LNCaP clone FGC (cell line): ENCODE data around the gene HSPA9.

ENCODE experiments used
- DNase-seq: peaks from one replicate; pipeline ENCODE4 v3.0.0-alpha.2; 2011; ENCODE audit warnings: low read depth
- H3K4me3 ChIP-seq: 2 replicates; pipeline ENCODE4 v1.5.1; 2011; ENCODE audit warnings: mild to moderate bottlenecking, low read depth, low read length, control low read depth
- TF ChIP-seq, protein P1 (sequence below): IDR thresholded peaks from 2 replicates; pipeline ENCODE4 v1.5.1; 2012; ENCODE audit warnings: mild to moderate bottlenecking; ENCODE audit not compliant: control insufficient read depth, insufficient read depth; ENCODE audit errors: extremely low read depth

The HSPA9 gene

DNA sequence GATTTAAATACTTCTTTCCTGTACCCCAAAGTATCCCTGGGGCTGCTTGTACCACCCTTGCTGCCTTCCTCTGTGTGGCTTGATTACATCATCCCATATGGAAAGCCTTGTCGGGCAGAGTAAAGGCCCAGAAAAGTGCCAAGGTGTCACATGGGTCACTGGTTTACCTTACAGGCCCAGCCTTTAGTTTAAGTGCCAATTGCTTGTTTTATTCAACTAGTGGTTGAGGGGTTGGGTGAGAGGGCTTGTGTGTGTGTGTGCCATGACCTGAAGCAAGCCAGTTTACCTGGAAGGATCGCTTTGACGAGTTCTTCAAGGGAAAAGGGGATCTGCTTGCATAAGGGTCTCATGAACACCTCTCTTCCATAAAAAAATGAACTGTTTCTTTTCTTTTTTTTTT, 7.8 kb upstream of the HSPA9 start:
- no peak for DNase-seq
- TF ChIP-seq, protein P1, sequence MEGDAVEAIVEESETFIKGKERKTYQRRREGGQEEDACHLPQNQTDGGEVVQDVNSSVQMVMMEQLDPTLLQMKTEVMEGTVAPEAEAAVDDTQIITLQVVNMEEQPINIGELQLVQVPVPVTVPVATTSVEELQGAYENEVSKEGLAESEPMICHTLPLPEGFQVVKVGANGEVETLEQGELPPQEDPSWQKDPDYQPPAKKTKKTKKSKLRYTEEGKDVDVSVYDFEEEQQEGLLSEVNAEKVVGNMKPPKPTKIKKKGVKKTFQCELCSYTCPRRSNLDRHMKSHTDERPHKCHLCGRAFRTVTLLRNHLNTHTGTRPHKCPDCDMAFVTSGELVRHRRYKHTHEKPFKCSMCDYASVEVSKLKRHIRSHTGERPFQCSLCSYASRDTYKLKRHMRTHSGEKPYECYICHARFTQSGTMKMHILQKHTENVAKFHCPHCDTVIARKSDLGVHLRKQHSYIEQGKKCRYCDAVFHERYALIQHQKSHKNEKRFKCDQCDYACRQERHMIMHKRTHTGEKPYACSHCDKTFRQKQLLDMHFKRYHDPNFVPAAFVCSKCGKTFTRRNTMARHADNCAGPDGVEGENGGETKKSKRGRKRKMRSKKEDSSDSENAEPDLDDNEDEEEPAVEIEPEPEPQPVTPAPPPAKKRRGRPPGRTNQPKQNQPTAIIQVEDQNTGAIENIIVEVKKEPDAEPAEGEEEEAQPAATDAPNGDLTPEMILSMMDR, result no peak
- H3K4me3 ChIP-seq, result no peak overlapping the region

DNA sequence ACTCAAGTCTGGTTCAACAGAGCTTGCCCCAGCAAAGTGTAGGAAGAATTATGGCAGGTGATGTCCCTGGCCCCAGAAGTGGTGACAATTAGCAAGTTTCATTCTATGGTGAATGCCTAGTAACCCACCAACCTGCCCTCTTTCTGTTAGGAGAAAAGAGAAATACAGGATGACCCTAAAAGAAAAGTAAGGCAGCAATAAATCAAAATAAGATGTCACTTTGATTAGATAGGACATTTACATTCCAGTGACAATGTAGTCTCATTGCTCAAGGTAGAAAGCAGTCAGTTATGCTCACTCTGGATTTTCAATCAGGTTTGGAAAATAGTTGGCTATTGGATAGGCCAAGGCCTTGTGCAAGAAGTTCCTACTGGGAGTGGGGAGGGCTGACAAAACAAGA, 5.6 kb upstream of the HSPA9 start:
- TF ChIP-seq, protein P1, result no peak
- DNase-seq, result no peak
- H3K4me3 ChIP-seq, result no peak overlapping the region

DNA sequence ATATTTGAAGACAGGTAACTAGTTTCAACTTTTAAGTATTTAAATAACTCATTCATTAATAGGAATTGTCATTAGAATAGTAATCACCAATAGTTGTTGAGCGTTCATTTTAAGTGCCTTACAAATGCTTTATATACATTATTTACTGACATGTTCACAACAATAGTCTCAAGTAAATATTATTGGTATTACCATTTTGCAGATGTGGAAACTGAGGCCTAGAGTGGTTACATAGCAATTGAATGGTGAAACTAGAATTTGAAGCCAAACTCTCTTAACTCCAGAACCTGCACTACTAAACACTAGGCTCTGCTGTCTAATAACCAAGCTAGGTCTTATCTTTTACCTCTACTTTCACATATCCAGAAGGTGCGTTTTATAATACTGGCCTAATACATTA, 4.8 kb upstream of the HSPA9 start:
- TF ChIP-seq, protein P1, result no peak

DNA sequence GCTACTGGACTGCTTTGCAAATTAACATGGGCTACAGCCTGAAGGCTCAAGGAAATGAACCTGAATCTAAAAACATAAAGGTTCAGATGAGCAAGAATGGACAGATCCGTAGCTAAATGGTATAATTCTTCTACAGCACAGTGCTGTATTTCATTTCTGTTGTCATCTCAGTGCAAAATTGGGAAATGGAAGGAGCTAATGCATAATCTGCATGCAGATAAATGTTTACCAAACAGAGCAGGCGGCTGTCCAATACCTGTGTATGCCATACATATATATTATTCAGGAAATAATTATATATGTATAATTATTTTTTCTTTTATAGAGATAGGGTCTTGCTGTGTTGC, 4.3 kb upstream of the HSPA9 start:
- TF ChIP-seq, protein P1, result no peak
- DNase-seq, result no peak
- H3K4me3 ChIP-seq, result no peak overlapping the region

More for the DNA sequence above, 4.8 kb upstream of the HSPA9 start:
- no peak overlapping the region for H3K4me3 ChIP-seq
- no peak for DNase-seq

DNA sequence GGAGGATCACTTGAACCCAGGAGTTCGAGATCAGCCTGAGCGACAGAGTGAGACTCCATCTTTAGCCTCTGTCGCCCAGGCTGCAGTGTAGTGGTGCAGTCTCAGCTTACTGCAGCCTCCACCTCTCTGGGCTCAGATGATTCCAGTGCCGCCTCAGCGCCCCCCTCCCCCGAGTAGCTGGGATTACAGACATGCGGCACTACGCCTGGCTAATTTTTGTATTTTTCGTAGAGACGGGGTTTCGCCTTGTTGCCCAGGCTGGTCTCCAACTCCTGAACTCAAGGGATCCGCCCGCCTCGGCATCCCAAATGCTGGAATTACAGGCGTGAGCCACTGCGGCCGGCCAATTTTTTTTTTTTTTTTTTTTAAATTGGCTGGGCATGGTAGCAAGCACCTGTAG, 2.3 kb upstream of the HSPA9 start:
- TF ChIP-seq, protein P1, result no peak
- no peak overlapping the region for H3K4me3 ChIP-seq
- no peak for DNase-seq

DNA sequence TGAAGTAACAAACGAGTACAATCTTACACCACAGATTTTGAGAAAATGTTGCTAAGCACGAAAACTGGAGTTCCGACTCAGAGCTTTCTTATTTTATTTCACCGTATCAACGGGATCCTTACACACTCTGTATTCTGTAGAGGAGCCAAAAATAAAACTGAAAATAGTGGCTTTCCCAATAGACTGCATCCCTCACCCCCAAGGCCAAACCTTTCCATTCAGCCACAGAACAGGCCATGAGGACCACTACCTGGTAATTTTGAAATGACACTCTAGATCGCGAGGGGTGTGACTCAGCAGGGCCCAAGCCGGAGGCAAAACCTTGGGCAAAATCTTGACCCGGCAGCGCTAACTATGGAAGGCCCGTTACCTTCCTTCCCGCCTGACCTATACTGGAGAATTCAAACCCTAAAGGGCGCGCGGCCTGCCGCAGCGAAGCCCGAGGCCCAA, 432 bp downstream of the HSPA9 start:
- peak overlapping the region; percentile 63 for H3K4me3 ChIP-seq
- no peak for DNase-seq
- TF ChIP-seq, protein P1, result no peak

DNA sequence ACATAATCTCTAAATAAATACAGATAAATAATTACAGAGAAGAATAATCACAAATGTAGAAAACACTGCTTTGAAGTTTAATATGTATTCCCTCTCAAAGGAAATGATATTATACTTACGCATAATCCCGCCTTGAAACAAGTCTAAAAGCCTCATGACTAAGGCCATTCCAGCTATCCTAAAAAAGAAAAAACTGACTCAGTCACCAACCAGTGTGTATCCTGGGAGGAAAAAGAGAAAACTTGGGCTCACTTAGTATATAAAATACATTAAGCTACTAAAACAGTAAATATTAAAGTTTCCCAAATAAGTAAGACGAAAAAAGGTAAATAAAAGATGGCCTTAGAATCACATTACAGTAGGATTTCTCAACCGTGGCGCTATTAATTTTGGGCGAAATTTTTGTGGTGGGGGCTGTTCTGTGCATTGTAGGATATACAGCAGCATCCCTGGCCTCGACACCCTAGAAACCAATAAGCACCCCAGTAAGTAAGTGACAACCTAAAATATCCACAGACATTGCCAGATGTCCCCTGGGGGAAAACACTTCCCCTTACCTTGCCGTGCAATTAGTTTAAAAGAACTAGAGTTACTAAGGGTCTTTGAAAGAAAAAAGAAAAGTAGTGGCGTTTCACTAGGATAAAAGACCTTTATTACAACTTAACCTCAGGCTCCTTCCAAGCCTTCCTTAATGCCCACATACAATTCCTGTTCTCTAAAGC, 1.1 kb downstream of the HSPA9 start:
- TF ChIP-seq, protein P1, result no peak
- DNase-seq, result no peak
- peak overlapping the region; percentile 63 for H3K4me3 ChIP-seq
